Activated T-helper 17 cell treated with anti-CD3 and anti-CD28 coated beads, Interleukin-2, amount 50 U/mL, for 72 hours (primary cell): ENCODE measurements around the gene TOMM40L. TPM values are rescaled to one million over a fixed set of nuclear protein-coding genes. Genes with fewer than 3 reads are reported as not detected.

Experiments used
- ATAC-seq: fragments of 150-1000 bp; cut with Tn5 transposase; replicated peaks from 2 replicates; pipeline ENCODE4 v1.10.0; 2021; ENCODE audit warnings: mild to moderate bottlenecking, moderate library complexity
- H3K27ac Mint-ChIP-seq: one replicate; pipeline ENCODE4 v1.8.0; 2022; ENCODE audit warnings: mixed read lengths
- H3K27me3 Mint-ChIP-seq: one replicate; pipeline ENCODE4 v1.8.0; 2022; ENCODE audit warnings: mixed read lengths
- H3K36me3 Mint-ChIP-seq: one replicate; pipeline ENCODE4 v1.8.0; 2022; ENCODE audit warnings: low read depth, mild to moderate bottlenecking, mixed read lengths
- H3K4me1 Mint-ChIP-seq: one replicate; pipeline ENCODE4 v1.8.0; 2022; ENCODE audit warnings: mixed read lengths
- H3K4me3 Mint-ChIP-seq: one replicate; pipeline ENCODE4 v1.8.0; 2022; ENCODE audit warnings: mild to moderate bottlenecking, mixed read lengths
- H3K9me3 Mint-ChIP-seq: one replicate; pipeline ENCODE4 v1.8.0; 2022; ENCODE audit warnings: mixed read lengths
- total RNA-seq, 2 donors: library from RNA; stranded (reverse); gene quantifications; one replicate each; pipeline ENCODE4 v1.2.3, GENCODE V29; 2022

TOMM40L gene
- total RNA-seq, 2 donors from 2014 or later = 9.2 to 20.2 TPM

DNA sequence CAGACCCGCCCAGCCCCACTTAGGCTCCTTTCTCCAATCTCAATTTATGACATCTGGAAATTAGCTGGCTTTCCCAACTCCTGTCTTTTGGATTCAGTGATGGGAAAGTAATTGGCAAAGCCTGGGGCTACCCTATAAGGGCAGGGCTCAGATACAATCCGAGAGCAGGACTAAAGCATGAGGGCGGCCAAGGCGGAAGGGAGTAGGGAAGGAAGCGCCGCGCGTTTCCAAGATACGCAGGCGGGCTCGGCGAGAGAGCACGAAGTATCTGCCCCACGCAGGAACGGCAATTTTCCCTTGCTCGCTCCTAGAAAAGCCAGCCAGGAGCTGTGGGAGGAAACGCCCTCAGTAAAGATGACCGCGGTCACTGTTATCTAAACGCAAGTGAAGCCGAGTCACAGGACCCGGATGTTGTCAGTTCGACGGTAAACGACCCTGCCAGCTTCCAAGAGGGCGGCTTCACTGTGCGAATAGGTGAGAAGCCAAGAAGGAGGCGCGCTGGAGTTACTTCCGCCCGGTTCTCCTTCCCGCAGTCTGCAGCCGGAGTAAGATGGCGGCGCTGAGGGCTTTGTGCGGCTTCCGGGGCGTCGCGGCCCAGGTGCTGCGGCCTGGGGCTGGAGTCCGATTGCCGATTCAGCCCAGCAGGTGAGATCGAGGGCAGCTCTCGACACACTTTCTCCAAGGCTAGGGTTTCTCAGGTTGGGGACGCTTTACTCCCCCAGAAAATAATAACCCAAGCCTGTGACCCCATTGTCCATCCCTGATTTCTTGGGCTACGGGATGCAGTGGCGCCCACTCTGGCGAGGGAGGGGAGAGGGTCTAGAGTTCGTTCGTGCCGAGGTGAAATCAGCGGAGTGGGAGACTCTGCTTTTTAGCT lies 23.8 kb upstream of the TOMM40L start, which contains the start of gene NDUFS2:
Gene NDUFS2 (plus strand): TSS at position 532 of the 877 bp plus-strand sequence. CDS start 19 bp downstream, at position 551.
- no peaks in the 10 kb centered on the region for H3K9me3 Mint-ChIP-seq
- ATAC-seq = peak; percentile 99
- H3K4me3 Mint-ChIP-seq = peak within 1 kb of the TSS; percentile 86
- H3K27ac Mint-ChIP-seq = peak within 1 kb of the TSS; percentile 89
- H3K27me3 Mint-ChIP-seq = no peaks in the 10 kb centered on the region
- peaks cover 48% of the 10 kb centered on the region for H3K36me3 Mint-ChIP-seq
- peaks cover 31% of the 10 kb centered on the region for H3K4me1 Mint-ChIP-seq

DNA sequence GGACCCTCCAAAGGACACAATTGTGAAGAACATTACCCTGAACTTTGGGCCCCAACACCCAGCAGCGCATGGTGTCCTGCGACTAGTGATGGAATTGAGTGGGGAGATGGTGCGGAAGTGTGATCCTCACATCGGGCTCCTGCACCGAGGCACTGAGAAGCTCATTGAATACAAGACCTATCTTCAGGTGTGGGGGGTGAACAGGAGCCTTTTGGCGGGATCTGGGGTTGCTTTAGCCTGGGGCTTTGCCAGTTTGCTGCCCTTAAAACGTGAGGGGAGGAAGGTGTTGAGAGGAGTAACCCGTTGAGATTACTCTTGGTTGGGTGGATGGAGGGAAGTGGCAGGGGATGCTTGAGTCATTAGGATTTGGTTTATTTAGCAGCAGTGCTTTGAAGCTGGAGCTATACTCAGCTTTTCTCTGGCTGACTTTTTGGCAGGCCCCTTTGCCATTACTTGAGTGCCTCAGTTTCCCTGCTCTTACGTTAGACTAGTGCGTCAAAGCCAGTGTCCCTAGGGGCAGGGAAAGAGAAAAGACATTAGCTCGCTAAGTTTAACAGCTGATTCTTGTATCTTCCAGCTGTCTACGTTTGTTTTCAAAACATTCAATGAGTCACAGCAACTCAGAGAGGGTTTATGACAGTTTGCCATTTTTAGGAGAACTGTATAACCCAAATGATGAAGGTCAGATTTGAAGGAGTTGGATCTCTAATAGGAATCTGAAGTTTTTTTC lies 19.3 kb upstream of the TOMM40L start:
- no peak for ATAC-seq
- Mint-ChIP-seq H3K27ac (peak overlapping the region; percentile 72), H3K4me1 (peaks cover 21% of the 10 kb centered on the region), H3K4me3 (no peak overlapping the region), H3K36me3 (peaks cover 93% of the 10 kb centered on the region), H3K27me3 (no peaks in the 10 kb centered on the region), H3K9me3 (no peaks in the 10 kb centered on the region)

DNA sequence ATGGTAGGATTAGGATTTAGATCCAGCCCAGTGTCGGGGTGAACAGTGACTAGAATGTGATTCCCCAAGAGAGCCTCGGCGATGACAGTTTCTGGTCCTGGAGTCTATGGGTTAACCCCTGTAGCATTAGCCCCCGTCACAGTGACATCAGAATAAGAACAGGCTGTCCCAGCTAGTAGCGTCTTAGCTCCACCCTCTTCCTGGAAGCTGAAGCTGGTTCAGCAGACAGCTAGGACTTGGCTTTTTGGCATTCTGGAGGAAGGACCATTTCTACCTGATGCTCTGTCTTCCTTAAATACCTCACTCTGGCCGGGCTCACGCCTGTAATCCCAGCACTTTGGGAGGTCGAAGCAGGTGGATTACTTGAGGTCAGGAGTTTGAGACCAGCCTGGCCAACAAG lies 18.7 kb upstream of the TOMM40L start:
- Mint-ChIP-seq H3K27ac (no peak overlapping the region), H3K36me3 (peaks cover 97% of the 10 kb centered on the region), H3K4me3 (no peak overlapping the region), H3K27me3 (no peaks in the 10 kb centered on the region), H3K9me3 (no peaks in the 10 kb centered on the region), H3K4me1 (peaks cover 21% of the 10 kb centered on the region)
- no peak for ATAC-seq

DNA sequence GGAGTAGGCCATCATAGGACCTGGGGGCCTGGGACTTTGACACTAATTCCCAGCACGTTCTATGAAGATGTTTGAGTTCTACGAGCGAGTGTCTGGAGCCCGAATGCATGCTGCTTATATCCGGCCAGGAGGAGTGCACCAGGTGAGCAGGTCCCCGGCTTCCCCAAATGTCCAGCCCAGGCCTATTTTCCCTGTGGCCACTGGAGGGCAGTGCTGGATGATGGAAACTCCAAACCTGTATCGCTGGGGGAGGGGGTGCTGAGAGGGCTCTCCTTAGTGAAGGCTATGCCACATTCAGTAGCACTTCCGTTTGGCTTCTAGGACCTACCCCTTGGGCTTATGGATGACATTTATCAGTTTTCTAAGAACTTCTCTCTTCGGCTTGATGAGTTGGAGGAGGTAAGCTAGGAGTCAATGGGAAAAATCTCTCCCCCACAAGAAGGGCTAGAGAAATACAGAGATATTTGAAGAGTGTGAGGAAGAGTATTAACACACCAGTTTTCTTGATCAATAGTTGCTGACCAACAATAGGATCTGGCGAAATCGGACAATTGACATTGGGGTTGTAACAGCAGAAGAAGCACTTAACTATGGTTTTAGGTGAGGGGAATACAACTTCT lies 16.0 kb upstream of the TOMM40L start:
- H3K4me3 Mint-ChIP-seq = no peak overlapping the region
- H3K27ac Mint-ChIP-seq = no peak overlapping the region
- peaks cover 11% of the 10 kb centered on the region for H3K4me1 Mint-ChIP-seq
- no peaks in the 10 kb centered on the region for H3K9me3 Mint-ChIP-seq
- H3K36me3 Mint-ChIP-seq = peaks cover 100% of the 10 kb centered on the region
- H3K27me3 Mint-ChIP-seq = no peaks in the 10 kb centered on the region
- ATAC-seq = peak; percentile 86

DNA sequence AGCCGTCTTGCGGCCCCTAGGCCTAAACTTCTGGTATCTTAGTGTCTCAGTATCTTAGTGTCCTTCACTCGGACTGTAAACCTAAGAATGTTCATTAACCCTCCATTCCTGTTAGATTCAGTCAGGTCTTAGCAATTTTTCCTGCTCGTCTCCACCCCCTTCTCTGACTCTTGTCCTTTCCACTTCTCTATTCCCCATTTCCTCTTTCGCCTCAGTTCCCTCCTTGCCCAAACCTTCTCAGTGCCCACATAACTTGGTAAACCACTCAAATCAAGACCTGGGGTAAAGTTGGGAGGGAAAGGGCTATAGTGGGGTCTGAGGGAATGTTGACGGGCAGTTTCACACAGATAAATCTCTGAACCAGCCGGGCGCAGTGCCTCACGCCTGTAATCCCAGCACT lies 11.5 kb upstream of the TOMM40L start:
- no peak overlapping the region for H3K4me3 Mint-ChIP-seq
- H3K27me3 Mint-ChIP-seq = no peaks in the 10 kb centered on the region
- H3K36me3 Mint-ChIP-seq = peaks cover 60% of the 10 kb centered on the region
- H3K4me1 Mint-ChIP-seq = peaks cover 11% of the 10 kb centered on the region
- no peaks in the 10 kb centered on the region for H3K9me3 Mint-ChIP-seq
- H3K27ac Mint-ChIP-seq = no peak overlapping the region
- no peak for ATAC-seq

DNA sequence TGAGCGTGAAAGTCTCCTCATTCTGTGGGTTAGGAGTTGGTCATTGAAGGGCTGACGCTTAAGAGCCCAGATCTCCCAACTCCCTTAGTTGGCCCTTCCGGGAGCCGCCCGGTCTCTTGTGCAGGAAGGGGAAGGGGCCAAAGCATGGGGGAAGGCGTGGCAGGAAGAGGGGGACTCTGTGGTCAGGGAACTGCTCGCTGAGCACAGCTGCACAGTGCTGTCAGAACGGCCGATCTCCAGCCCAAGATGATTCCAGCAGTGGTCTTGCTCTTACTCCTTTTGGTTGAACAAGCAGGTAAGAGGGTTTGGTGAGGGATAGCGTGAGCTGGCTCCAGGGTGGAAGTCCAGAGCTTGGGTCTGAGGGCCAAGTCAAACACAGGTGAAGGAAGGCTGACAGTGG lies 10.8 kb upstream of the TOMM40L start, which contains the start of gene FCER1G:
Gene FCER1G (plus strand): TSS at position 220 of the 400 bp plus-strand sequence. CDS start 27 bp downstream, at position 247.
- H3K4me1 Mint-ChIP-seq = peaks cover 8% of the 10 kb centered on the region
- no peaks in the 10 kb centered on the region for H3K9me3 Mint-ChIP-seq
- no peak within 1 kb of the TSS for H3K4me3 Mint-ChIP-seq
- H3K36me3 Mint-ChIP-seq = peaks cover 53% of the 10 kb centered on the region
- no peaks in the 10 kb centered on the region for H3K27me3 Mint-ChIP-seq
- no peak for ATAC-seq
- H3K27ac Mint-ChIP-seq = no peak within 1 kb of the TSS

DNA sequence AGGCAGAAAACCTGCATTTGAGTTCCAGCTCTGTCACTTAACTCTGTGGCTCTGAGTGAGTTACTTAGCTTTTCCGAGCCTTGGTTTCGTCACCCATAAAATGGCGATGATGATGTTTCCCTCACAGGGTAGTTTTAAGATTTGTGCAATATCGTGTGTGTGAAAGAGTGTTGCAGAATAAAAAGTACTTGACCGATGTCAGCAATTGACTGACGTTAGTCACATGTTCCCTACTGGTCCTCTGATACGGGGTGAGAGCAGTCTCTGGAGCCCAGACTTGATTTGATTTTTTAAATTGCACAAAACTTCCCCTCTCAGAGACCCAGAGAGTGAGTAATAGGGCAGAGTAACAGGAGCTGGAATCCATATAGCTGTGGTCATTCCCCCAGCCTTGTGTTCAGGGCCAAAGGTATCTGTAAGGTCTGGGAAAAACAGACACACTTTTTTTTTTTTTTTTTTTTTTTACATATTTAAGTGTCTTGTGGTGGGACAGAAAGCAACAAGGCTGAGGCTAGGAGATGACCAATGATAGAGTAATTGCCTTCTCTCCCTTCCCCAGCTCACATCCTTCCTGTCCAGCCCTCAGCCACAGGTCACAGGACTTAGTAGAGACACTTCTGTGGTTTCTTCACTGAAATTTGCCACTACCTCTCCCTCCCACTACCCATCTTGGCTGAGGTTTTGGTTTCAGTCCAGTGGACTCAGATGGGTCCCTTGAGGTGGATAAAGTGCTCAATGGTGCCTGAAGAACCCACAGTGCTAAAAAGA lies 8.7 kb upstream of the TOMM40L start:
- no peaks in the 10 kb centered on the region for H3K9me3 Mint-ChIP-seq
- H3K4me3 Mint-ChIP-seq = peak overlapping the region; percentile 39
- peaks cover 32% of the 10 kb centered on the region for H3K36me3 Mint-ChIP-seq
- peaks cover 8% of the 10 kb centered on the region for H3K4me1 Mint-ChIP-seq
- peak overlapping the region; percentile 79 for H3K27ac Mint-ChIP-seq
- no peaks in the 10 kb centered on the region for H3K27me3 Mint-ChIP-seq
- ATAC-seq = peak; percentile 90

DNA sequence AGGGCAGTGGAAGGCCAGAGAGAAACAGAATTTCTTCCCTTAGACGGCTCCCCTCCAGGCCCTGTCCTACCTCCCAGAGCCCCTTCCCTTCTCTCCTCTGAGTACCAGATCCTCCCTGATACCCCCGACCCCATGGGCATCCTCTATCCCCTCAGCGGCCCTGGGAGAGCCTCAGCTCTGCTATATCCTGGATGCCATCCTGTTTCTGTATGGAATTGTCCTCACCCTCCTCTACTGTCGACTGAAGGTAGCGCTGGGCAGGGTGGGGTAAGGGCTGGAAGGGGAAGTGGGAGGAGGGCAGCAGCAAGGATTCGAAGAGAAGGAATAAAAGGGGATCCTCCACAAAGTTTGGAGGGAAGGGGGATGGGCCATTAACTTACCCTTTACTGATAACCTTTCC lies 8.0 kb upstream of the TOMM40L start:
- Mint-ChIP-seq H3K36me3 (peaks cover 25% of the 10 kb centered on the region), H3K27ac (peak overlapping the region; percentile 79), H3K9me3 (no peaks in the 10 kb centered on the region), H3K4me1 (peaks cover 8% of the 10 kb centered on the region), H3K4me3 (no peak overlapping the region), H3K27me3 (no peaks in the 10 kb centered on the region)
- no peak for ATAC-seq

DNA sequence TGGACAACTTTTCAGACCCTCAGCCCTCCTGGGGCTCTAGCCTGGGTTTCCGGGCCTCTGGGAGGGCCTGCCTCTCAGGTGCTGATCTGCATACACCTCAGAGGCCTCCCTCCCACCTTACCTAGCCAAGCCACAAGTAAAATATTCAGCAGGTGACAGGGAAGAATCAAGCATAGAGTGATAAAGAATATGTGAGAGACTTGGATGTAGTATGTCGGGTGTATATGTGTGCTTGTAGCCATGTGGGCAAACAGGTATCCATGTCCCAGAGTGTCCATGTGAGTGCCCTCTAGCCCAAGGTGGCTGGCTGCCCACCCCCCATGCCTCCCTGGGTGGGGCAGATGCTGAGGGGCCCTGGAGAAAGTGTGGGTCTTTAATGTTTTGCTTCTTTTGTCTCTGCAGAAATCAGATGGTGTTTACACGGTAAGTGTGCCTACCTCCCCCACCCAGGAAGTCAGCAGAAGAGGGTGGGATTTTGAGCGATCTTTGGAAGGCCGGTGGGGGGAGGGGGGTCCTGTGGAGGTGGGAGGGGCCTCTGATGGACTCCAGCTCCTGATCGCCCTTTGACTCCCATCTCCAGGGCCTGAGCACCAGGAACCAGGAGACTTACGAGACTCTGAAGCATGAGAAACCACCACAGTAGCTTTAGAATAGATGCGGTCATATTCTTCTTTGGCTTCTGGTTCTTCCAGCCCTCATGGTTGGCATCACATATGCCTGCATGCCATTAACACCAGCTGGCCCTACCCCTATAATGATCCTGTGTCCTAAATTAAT lies 7.4 kb upstream of the TOMM40L start:
- Mint-ChIP-seq H3K36me3 (peaks cover 19% of the 10 kb centered on the region), H3K27me3 (no peaks in the 10 kb centered on the region), H3K4me3 (no peak overlapping the region), H3K4me1 (peaks cover 8% of the 10 kb centered on the region), H3K9me3 (no peaks in the 10 kb centered on the region), H3K27ac (peak overlapping the region; percentile 79)
- ATAC-seq = no peak

DNA sequence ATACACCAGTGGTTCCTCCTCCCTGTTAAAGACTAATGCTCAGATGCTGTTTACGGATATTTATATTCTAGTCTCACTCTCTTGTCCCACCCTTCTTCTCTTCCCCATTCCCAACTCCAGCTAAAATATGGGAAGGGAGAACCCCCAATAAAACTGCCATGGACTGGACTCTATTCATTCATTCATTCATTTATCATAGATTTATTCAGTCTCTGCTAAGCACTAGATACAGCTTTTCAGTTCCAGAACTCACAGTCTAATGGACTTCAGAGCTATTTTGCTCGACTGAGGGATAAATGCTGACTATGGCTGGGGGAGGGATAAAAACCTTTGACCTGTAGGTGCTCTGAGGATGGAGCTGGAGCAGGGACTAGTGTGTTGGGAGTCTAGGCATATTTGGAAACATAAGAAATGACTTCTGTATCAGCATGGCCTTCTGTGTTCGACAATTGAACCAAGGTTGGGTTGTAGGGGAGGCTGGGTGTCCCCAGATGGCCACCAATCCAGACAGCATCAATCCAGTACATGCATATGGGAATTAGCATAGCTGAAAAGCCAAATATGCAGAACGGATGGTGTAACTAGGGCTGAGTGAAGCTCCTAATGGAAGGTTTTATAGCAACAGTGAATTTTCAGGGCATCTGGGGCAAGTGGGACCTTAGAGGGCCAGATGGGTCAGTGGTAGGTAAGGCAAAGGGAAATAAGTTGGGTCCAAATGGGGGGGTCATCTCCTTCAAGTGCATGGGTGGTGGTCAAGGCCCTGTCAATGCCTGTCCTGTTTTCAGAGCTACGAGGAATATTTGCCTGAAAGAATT lies 6.6 kb upstream of the TOMM40L start:
- no peaks in the 10 kb centered on the region for H3K27me3 Mint-ChIP-seq

DNA sequence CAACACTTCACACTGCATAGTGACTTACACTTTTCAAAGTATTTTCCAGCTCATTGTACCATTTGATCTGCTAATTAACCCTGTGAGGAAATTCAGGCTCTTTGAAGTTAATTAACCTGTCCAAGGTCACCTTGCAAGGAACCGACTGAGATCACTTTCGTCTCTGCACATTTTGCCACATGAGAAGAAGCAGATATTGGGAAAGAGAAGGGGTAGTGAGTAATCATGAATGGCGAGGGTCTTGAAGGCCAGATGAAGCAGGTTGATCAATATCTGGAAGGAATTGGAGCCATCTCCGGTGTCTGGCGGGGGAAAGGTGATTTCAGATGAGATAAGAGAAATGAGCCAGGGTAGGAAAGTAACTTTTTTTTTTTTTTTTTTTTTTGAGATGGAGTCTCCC lies 5.9 kb upstream of the TOMM40L start:
- no peak for ATAC-seq
- Mint-ChIP-seq H3K9me3 (no peaks in the 10 kb centered on the region), H3K4me3 (no peak overlapping the region), H3K27ac (no peak overlapping the region), H3K36me3 (peaks cover 3% of the 10 kb centered on the region), H3K27me3 (no peaks in the 10 kb centered on the region), H3K4me1 (peaks cover 9% of the 10 kb centered on the region)

More for the DNA sequence above, 6.6 kb upstream of the TOMM40L start:
- Mint-ChIP-seq H3K4me3 (no peak overlapping the region), H3K9me3 (no peaks in the 10 kb centered on the region), H3K27ac (no peak overlapping the region), H3K4me1 (peaks cover 8% of the 10 kb centered on the region), H3K36me3 (peaks cover 11% of the 10 kb centered on the region)
- no peak for ATAC-seq

DNA sequence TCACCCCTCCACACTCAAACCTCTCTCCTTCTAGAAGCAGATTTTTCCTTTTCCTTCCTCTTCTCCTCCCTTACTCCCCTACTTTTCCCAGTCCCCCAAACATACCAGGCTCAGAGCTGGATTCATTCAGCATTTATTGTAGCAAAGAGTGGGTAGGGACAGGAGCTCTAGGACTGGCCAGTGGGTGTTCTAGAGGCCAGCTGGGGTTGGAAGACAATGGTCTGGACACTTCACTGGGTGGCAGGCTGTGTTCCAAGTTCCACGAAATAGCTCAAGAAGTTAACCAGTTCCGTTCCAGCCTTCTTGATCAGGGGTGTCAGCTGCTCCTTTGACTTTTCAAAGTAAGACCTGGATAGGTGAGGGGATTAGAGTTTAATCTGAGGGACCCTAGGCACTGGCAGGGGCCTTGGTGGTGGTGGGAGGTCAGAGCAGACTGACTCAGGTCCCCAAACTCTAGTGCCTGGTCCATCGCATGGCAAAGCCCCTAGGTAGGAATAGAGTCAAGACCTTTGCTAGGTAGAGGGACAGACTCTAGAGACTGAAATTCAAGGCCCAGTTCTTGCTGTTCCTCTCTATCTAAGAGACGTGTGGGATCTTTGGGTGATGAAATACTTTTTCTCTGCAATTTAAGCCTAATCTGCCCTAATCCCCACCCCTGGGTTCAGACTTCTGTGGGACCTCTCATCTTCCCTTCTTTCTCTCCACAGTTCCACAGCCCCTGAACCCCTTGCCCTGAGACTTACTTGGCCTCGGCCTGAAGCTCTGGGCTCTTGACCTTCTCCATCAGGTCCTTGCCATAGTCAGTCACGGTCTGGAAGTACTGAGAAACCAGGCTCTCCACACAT lies 3.5 kb upstream of the TOMM40L start:
- ATAC-seq = no peak
- Mint-ChIP-seq H3K27ac (no peak overlapping the region), H3K27me3 (no peaks in the 10 kb centered on the region), H3K4me1 (peaks cover 18% of the 10 kb centered on the region), H3K4me3 (no peak overlapping the region), H3K9me3 (no peaks in the 10 kb centered on the region), H3K36me3 (peaks cover 5% of the 10 kb centered on the region)
